SK-N-SH (cell line): ENCODE measurements around the gene RBM47. TPM values are rescaled to one million over a fixed set of nuclear protein-coding genes. Genes with fewer than 3 reads are reported as not detected.

Source experiments
- CTCF ChIA-PET: fragments of 300-600, 350-600 bp; formaldehyde crosslinking; extraction: SDS; loops from one replicate; lab custom pipeline; 2021; lab: Yijun Ruan, JAX
- POLR2A ChIA-PET: fragments of 350-600 bp; sonication (Branson Sonifier 250); formaldehyde crosslinking; extraction: SDS; loops from one replicate; lab custom pipeline; 2020; ENCODE audit warnings: antibody characterized with exemption, inconsistent platforms; lab: Yijun Ruan, JAX
- DNase-seq: peaks from one replicate; pipeline ENCODE4 v3.0.0; 2012
- H2AFZ ChIP-seq: fragments of 200-600 bp; sonication (generic); 2 replicates; pipeline ENCODE4 v1.8.1; 2016; ENCODE audit warnings: antibody characterized with exemption, mild to moderate bottlenecking, low read depth
- H3F3A ChIP-seq: fragments of 200-600 bp; sonication (generic); replicated peaks from 2 replicates; pipeline ENCODE3; 2016; ENCODE audit warnings: antibody characterized with exemption, mild to moderate bottlenecking; ENCODE audit not compliant: insufficient read depth
- H3K27ac ChIP-seq, 2 experiments: fragments of 200-500 bp in 1 of 2; fragments of 200-600 bp in 1 of 2; sonication (Bioruptor generic) in 1 of 2; sonication (generic), shearing (Covaris generic) in 1 of 2; 2 replicates each; pipeline versions ENCODE4 v1.5.1 to v1.6.1; 2014 to 2016; ENCODE audit warnings: low read depth in 2 of 2, inconsistent platforms in 1 of 2, low read length in 1 of 2, mild to moderate bottlenecking in 1 of 2, mixed read lengths in 1 of 2
- H3K27me3 ChIP-seq: fragments of 200-600 bp; sonication (generic), shearing (Covaris generic); 2 replicates; pipeline ENCODE4 v1.6.1; 2016; ENCODE audit warnings: mixed run types; ENCODE audit not compliant: insufficient read depth
- H3K36me3 ChIP-seq, 2 experiments: fragments of 200-500 bp in 1 of 2; fragments of 200-600 bp in 1 of 2; sonication (Bioruptor generic) in 1 of 2; sonication (generic) in 1 of 2; replicated peaks in 1 of 2; 2 replicates each; pipeline versions ENCODE3 to v1.5.1; 2014 to 2016; ENCODE audit warnings: low read length in 1 of 2, mild to moderate bottlenecking in 1 of 2; ENCODE audit not compliant: insufficient read depth in 2 of 2, control insufficient read depth in 1 of 2
- H3K4me1 ChIP-seq, 2 experiments: fragments of 200-500 bp in 1 of 2; fragments of 200-600 bp in 1 of 2; sonication (Bioruptor generic) in 1 of 2; sonication (generic), shearing (Covaris generic) in 1 of 2; 2 replicates each; pipeline versions ENCODE4 v1.5.1 to v1.6.1; 2014 to 2016; ENCODE audit warnings: low read depth in 1 of 2, low read length in 1 of 2, mixed run types in 1 of 2; ENCODE audit not compliant: insufficient read depth in 2 of 2, control insufficient read depth in 1 of 2
- H3K4me2 ChIP-seq: fragments of 200-600 bp; sonication (generic), shearing (Covaris generic); 2 replicates; pipeline ENCODE4 v1.6.1; 2017; ENCODE audit warnings: mixed run types
- H3K4me3 ChIP-seq, 2 experiments: fragments of 200-500 bp in 1 of 2; fragments of 200-600 bp in 1 of 2; sonication (Bioruptor generic) in 1 of 2; sonication (generic), shearing (Covaris generic) in 1 of 2; 2 replicates each; pipeline versions ENCODE4 v1.5.1 to v1.8.1; 2014 to 2016; ENCODE audit warnings: low read depth in 2 of 2, inconsistent platforms in 1 of 2, low read length in 1 of 2, mild to moderate bottlenecking in 1 of 2, mixed read lengths in 1 of 2, moderate library complexity in 1 of 2
- H3K79me2 ChIP-seq: fragments of 200-600 bp; sonication (generic); 2 replicates; pipeline ENCODE4 v1.8.1; 2017; ENCODE audit warnings: mild to moderate bottlenecking; ENCODE audit not compliant: insufficient read depth
- H3K9ac ChIP-seq: fragments of 200-600 bp; sonication (generic); 2 replicates; pipeline ENCODE4 v1.6.1; 2017; ENCODE audit warnings: mixed run types
- H3K9me2 ChIP-seq: fragments of 200-600 bp; sonication (generic); 2 replicates; pipeline ENCODE4 v1.6.1; 2017; ENCODE audit warnings: mixed run types
- H3K9me3 ChIP-seq: fragments of 200-600 bp; sonication (generic); 2 replicates; pipeline ENCODE4 v1.6.1; 2017; ENCODE audit warnings: mixed run types, mild to moderate bottlenecking, moderate library complexity
- H4K20me1 ChIP-seq: fragments of 200-600 bp; sonication (generic); 2 replicates; pipeline ENCODE4 v1.6.1; 2017; ENCODE audit warnings: mild to moderate bottlenecking, mixed run types; ENCODE audit not compliant: insufficient read depth
- CTCF ChIP-seq: fragments of 200-600 bp; sonication (generic); IDR thresholded peaks from 2 replicates; pipeline ENCODE4 v1.6.1; 2017; ENCODE audit warnings: antibody characterized with exemption, mild to moderate bottlenecking, moderate library complexity
- GABPA ChIP-seq: IDR thresholded peaks from 2 replicates; pipeline ENCODE4 v1.4.0; 2012; ENCODE audit warnings: low read depth, mild to moderate bottlenecking
- MXI1 ChIP-seq: IDR thresholded peaks from 2 replicates; pipeline ENCODE4 v1.6.1; 2012; ENCODE audit warnings: mild to moderate bottlenecking, low read depth, low read length, improper control_type of control experiment
- NRF1 ChIP-seq: IDR thresholded peaks from 2 replicates; pipeline ENCODE4 v1.6.1; 2012; ENCODE audit warnings: low read depth, mild to moderate bottlenecking, low read length
- RFX5 ChIP-seq: IDR thresholded peaks from 2 replicates; pipeline ENCODE4 v1.6.1; 2012; ENCODE audit warnings: mild to moderate bottlenecking, improper control_type of control experiment, low read length
- WGBS: methylation state at CpG from one replicate; pipeline ENCODE4 v1.1.6; 2017; ENCODE audit warnings: low lambda C conversion rate; 5-methylcytosine and 5-hydroxymethylcytosine counted together
- polyA plus RNA-seq, 3 experiments: library from polyadenylated mRNA; depleted of rRNA; stranded (reverse); fragments of >200 nt; gene quantifications; 2 replicates each; pipeline ENCODE4 v1.2.3, GENCODE V29; 2012
- TF ChIP-seq, protein P1 (sequence below): IDR thresholded peaks from 2 replicates; pipeline ENCODE4; 2012
- TF ChIP-seq, protein P2 (sequence below): IDR thresholded peaks from 2 replicates; pipeline ENCODE4 v1.4.0; 2012; ENCODE audit warnings: low read depth, borderline replicate concordance

RBM47 gene
- polyA plus RNA-seq, 1 of the 3 experiments (the other 2 are of a cell fraction), result 6.8 TPM

DNA sequence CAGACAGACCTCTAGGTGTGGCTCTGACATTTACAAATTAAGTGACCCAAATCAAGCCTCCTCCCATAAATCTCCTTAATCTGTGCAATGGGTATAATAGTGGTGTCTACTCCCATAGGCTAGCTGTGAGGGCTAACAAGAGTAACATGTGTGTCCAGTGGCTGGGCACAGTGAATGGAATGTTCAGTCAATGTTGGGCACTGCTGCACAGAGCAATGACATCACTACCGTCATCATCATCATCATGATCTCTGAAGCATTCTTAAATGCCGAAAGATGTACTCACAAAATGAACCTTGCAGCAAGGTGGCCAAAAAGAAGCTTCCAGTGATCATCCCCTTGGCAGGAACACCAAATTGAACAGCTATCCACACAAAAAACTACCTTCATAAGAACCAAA is 251.0 kb downstream of the RBM47 start:
- no peaks in the 10 kb centered on the region for H3K36me3 ChIP-seq
- CTCF ChIA-PET, result interaction anchor here (1.1 kb wide), 1 partner anchor 226 kb away, joined by 4 read pairs; no protein-coding TSS in a partner anchor
- no peak for DNase-seq

GRCh38 chr4:40377512-40378365 is 251.9 kb downstream of the RBM47 start:
- Histone ChIP-seq H3K79me2 (no peaks in the 10 kb centered on the region), H3F3A (no peaks in the 10 kb centered on the region), H3K4me1 (no peaks in the 10 kb centered on the region), H3K9me2 (no peaks in the 10 kb centered on the region), H3K4me3 (no peak overlapping the region), H3K9ac (no peak overlapping the region), H2AFZ (no peak overlapping the region), H3K27ac (no peak overlapping the region), H4K20me1 (no peaks in the 10 kb centered on the region), H3K27me3 (no peaks in the 10 kb centered on the region), H3K36me3 (no peaks in the 10 kb centered on the region), H3K4me2 (no peak overlapping the region), H3K9me3 (no peaks in the 10 kb centered on the region)
- no peak for TF ChIP-seq MXI1
- no peak for TF ChIP-seq CTCF
- TF ChIP-seq, protein P1, sequence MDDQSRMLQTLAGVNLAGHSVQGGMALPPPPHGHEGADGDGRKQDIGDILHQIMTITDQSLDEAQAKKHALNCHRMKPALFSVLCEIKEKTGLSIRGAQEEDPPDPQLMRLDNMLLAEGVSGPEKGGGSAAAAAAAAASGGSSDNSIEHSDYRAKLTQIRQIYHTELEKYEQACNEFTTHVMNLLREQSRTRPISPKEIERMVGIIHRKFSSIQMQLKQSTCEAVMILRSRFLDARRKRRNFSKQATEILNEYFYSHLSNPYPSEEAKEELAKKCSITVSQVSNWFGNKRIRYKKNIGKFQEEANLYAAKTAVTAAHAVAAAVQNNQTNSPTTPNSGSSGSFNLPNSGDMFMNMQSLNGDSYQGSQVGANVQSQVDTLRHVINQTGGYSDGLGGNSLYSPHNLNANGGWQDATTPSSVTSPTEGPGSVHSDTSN, result no peak
- TF ChIP-seq, protein P2, sequence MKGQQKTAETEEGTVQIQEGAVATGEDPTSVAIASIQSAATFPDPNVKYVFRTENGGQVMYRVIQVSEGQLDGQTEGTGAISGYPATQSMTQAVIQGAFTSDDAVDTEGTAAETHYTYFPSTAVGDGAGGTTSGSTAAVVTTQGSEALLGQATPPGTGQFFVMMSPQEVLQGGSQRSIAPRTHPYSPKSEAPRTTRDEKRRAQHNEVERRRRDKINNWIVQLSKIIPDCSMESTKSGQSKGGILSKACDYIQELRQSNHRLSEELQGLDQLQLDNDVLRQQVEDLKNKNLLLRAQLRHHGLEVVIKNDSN, result no peak
- TF ChIP-seq RFX5, result no peak
- ChIA-PET POLR2A (no interaction called here), CTCF (no interaction called here)
- 69% methylated on average over 7 of the region's 7 CpGs for WGBS
- no peak for DNase-seq

More for the DNA sequence above, 251.0 kb downstream of the RBM47 start:
- Histone ChIP-seq H3K9me3 (no peaks in the 10 kb centered on the region), H3F3A (no peaks in the 10 kb centered on the region), H3K4me1 (no peaks in the 10 kb centered on the region), H3K4me3 (no peak overlapping the region), H3K27ac (no peak overlapping the region), H3K9me2 (no peaks in the 10 kb centered on the region), H3K4me2 (no peak overlapping the region), H4K20me1 (no peaks in the 10 kb centered on the region), H2AFZ (no peak overlapping the region), H3K79me2 (no peaks in the 10 kb centered on the region), H3K9ac (no peak overlapping the region), H3K27me3 (no peaks in the 10 kb centered on the region)
- POLR2A ChIA-PET, result no interaction called here
- 44% methylated on average over 2 of the region's 2 CpGs for WGBS
- TF ChIP-seq MXI1 (no peak), NRF1 (no peak), GABPA (no peak)
